GM12892 (cell line): ENCODE data around the gene RSPH1.
"Not testable (repeated sequence)": the region's sequence is repeated elsewhere in the genome, so short reads cannot be mapped to it uniquely, and the experiment has no call there.

Experiments
- POLR2A ChIP-seq: IDR thresholded peaks from 2 replicates; pipeline ENCODE4 v1.6.1; 2011; ENCODE audit warnings: low read depth, low read length, control low read depth
- POLR2AphosphoS5 ChIP-seq: IDR thresholded peaks from 2 replicates; pipeline ENCODE4 v1.6.1; 2011; ENCODE audit warnings: low read depth, low read length, control low read depth

DNA sequence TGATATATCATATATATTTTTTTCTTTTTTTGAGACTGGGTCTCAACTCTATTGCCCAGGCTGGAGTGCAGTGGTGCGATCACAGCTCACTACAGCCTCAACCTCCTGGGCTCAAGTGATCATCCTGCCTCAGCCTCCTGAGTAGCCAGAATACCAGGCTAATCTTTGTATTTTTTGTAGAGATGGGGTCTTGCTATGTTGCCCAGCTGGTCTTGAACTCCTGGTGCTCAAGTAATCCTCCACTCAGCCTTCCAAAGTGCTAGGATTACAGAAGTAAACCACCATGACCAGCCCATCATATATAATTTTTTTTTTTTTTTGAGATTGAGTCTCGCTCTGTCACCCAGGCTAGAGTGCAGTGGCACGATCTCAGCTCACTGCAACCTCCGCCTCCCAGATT lies 26.3 kb downstream of the RSPH1 start:
- not testable (repeated sequence) for TF ChIP-seq POLR2A, POLR2AphosphoS5
